Mesodermal cell (in vitro differentiated cells): ENCODE data around the gene RFX2.

Source experiments
- H3K27ac ChIP-seq: 2 replicates; pipeline ENCODE4 v1.7.0; 2013; ENCODE audit warnings: mild to moderate bottlenecking, low read depth, low read length, moderate library complexity; ENCODE audit not compliant: severe bottlenecking
- H3K36me3 ChIP-seq: 2 replicates; pipeline ENCODE4 v1.7.1; 2013; ENCODE audit warnings: mild to moderate bottlenecking, low read length, moderate library complexity; ENCODE audit not compliant: control insufficient read depth, insufficient read depth
- H3K4me1 ChIP-seq: one replicate; pipeline ENCODE4 v1.7.1; 2013; ENCODE audit warnings: mild to moderate bottlenecking, low read length; ENCODE audit not compliant: insufficient read depth, control insufficient read depth, poor library complexity, severe bottlenecking
- H3K4me3 ChIP-seq: 2 replicates; pipeline ENCODE4 v1.7.0; 2013; ENCODE audit warnings: low read length, control low read depth, mild to moderate bottlenecking; ENCODE audit not compliant: insufficient read depth, poor library complexity, severe bottlenecking; ENCODE audit errors: extremely low read depth
- H3K9me3 ChIP-seq: 2 replicates; pipeline ENCODE4 v1.7.1; 2013; ENCODE audit warnings: mild to moderate bottlenecking, low read length, moderate library complexity; ENCODE audit not compliant: control insufficient read depth
- WGBS, 2 experiments: methylation state at CpG; one replicate each; pipeline ENCODE4 v1.1.5; 2013; ENCODE audit warnings: missing lambda C conversion rate in 2 of 2; ENCODE audit not compliant: insufficient coverage in 2 of 2; 5-methylcytosine and 5-hydroxymethylcytosine counted together

The RFX2 gene

GRCh38 chr19:5958074-5958850, 152.0 kb downstream of the RFX2 start:
- Histone ChIP-seq H3K27ac (no peak overlapping the region), H3K4me3 (no peak overlapping the region), H3K9me3 (no peaks in the 10 kb centered on the region), H3K4me1 (peaks cover 24% of the 10 kb centered on the region), H3K36me3 (peaks cover 15% of the 10 kb centered on the region)
- WGBS, 2 experiments, result 73 to 83% methylated on average over 14 to 21 of the region's 21 CpGs

GRCh38 chr19:5957170-5957569, 153.1 kb downstream of the RFX2 start:
- Histone ChIP-seq H3K4me1 (peaks cover 13% of the 10 kb centered on the region), H3K27ac (no peak overlapping the region), H3K4me3 (no peak overlapping the region), H3K36me3 (peaks cover 18% of the 10 kb centered on the region), H3K9me3 (no peaks in the 10 kb centered on the region)
- 92 to 93% methylated on average over 7 to 8 of the region's 10 CpGs for WGBS, 2 experiments

- peaks cover 20% of the 10 kb centered on the region for H3K36me3 ChIP-seq
- 93 to 97% methylated on average over 7 to 9 of the region's 12 CpGs for WGBS, 2 experiments
- H3K27ac ChIP-seq, result no peak overlapping the region
- H3K4me1 ChIP-seq, result peaks cover 11% of the 10 kb centered on the region
- no peak overlapping the region for H3K4me3 ChIP-seq
- no peaks in the 10 kb centered on the region for H3K9me3 ChIP-seq
Measured at GRCh38 chr19:5956728-5957127, 153.6 kb downstream of the RFX2 start.

DNA sequence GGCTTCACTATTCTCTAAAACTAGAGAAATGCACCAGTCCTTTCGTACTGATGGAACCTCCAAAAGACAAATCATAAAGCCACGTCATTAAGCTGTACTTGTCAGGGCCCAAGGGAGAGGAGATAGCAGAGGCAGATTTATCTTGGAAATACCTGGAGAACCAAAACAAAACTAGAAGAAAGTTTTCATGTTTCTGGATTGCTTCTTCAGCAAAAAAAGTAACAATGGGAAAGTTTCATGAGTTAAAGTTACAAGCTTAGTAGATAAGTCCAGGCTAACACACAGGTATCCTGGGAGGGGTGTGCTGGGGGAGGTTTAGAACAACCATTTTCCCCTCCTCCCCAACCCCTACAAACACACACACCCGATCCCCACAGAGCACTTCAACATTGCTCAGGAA, 154.0 kb downstream of the RFX2 start:
- peaks cover 14% of the 10 kb centered on the region for H3K4me1 ChIP-seq
- 40 to 100% methylated on average over 1 to 2 of the region's 3 CpGs for WGBS, 2 experiments
- H3K27ac ChIP-seq, result no peak overlapping the region

DNA sequence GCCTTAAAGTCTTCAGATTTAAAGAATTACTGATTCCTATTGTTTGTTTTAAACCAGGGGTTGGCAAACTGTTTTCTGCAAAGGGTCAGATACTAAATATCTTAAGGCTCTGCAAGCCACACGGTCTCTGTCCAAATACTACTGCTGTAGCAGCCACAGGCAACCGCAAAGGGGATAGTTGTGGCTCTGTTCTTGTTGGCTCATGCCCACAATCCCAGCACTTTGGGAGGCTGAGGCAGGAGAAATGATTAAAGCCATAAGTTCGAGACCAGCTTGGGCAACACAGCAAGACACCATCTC, 154.7 kb downstream of the RFX2 start:
- no peak overlapping the region for H3K4me3 ChIP-seq
- peaks cover 28% of the 10 kb centered on the region for H3K36me3 ChIP-seq
- peaks cover 16% of the 10 kb centered on the region for H3K4me1 ChIP-seq
- H3K27ac ChIP-seq, result peak overlapping the region; percentile 23
- H3K9me3 ChIP-seq, result no peaks in the 10 kb centered on the region
- WGBS, 2 experiments, result 73 to 100% methylated on average over 2 of the region's 3 CpGs

More for the DNA sequence above, 154.0 kb downstream of the RFX2 start:
- Histone ChIP-seq H3K9me3 (no peaks in the 10 kb centered on the region), H3K4me3 (no peak overlapping the region), H3K36me3 (peaks cover 23% of the 10 kb centered on the region)

GRCh38 chr19:5954293-5954692, 156.0 kb downstream of the RFX2 start:
- WGBS, 2 experiments, result 81 to 89% methylated on average over 6 of the region's 6 CpGs
- Histone ChIP-seq H3K9me3 (no peaks in the 10 kb centered on the region), H3K27ac (peak overlapping the region; percentile 58), H3K4me3 (no peak overlapping the region), H3K36me3 (peaks cover 35% of the 10 kb centered on the region), H3K4me1 (peaks cover 16% of the 10 kb centered on the region)

DNA sequence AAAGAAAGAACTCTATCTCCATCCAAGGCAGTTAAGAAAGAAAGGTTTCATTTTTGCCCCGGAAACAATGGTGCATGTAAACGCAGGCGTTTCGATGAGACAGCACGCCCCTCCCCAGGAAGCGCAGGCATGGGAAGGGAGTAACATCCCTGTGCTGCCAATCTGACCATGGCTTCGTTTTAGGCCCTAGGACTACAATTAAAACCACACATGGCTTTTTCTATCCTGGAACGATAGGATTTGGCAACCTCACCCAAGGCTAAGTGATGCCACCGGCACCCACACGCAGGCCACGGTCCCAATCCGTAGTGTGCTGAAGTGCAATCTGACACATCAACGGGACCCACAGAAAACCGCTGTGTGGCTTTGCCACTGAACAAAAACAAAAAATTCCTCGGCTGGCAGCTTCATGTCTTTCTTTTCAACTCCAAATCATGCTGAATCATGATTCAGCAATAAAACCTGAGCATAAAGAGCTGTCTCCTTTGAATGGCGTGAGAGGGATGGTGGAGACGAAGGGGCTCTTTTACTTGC, 156.6 kb downstream of the RFX2 start:
- Histone ChIP-seq H3K4me1 (peaks cover 16% of the 10 kb centered on the region), H3K9me3 (no peaks in the 10 kb centered on the region), H3K4me3 (no peak overlapping the region), H3K27ac (no peak overlapping the region), H3K36me3 (peaks cover 41% of the 10 kb centered on the region)
- WGBS, 2 experiments, result 81 to 86% methylated on average over 16 to 17 of the region's 17 CpGs

DNA sequence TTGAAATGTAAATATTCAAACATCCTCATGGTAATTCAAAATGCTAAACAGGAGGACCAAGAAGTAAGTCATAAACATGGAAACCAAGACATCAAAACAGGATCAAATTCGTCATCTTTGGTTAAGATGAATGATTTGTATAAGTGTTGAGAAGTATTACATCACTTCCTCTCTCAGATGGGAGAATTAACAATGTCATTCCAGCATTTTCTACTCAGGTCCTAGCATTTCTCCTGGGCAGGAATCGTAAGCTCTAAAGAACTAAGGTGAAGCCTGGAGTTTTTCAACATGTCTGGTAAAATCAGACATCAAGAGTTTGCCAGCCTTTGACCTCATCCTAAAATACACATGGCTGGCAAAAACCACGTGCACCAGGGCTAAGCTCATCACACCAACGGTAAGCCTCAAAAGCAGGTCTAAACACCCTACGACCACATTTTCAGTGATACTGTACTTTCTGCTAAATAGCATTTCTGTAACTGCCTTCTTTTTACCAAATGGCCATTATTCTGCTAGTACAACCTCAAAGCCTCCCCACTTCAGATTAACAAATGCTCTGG, 157.2 kb downstream of the RFX2 start:
- Histone ChIP-seq H3K4me3 (no peak overlapping the region), H3K9me3 (no peaks in the 10 kb centered on the region), H3K36me3 (peaks cover 42% of the 10 kb centered on the region), H3K4me1 (peaks cover 14% of the 10 kb centered on the region), H3K27ac (no peak overlapping the region)
- 78 to 81% methylated on average over 4 of the region's 5 CpGs for WGBS, 2 experiments

- H3K4me3 ChIP-seq, result no peak overlapping the region
- H3K9me3 ChIP-seq, result no peaks in the 10 kb centered on the region
- peaks cover 11% of the 10 kb centered on the region for H3K4me1 ChIP-seq
- WGBS, 2 experiments, result 87% methylated on average over 12 to 16 of the region's 18 CpGs
- H3K36me3 ChIP-seq, result peaks cover 49% of the 10 kb centered on the region
- H3K27ac ChIP-seq, result no peak overlapping the region
Measured at GRCh38 chr19:5952193-5953029, 157.9 kb downstream of the RFX2 start.

DNA sequence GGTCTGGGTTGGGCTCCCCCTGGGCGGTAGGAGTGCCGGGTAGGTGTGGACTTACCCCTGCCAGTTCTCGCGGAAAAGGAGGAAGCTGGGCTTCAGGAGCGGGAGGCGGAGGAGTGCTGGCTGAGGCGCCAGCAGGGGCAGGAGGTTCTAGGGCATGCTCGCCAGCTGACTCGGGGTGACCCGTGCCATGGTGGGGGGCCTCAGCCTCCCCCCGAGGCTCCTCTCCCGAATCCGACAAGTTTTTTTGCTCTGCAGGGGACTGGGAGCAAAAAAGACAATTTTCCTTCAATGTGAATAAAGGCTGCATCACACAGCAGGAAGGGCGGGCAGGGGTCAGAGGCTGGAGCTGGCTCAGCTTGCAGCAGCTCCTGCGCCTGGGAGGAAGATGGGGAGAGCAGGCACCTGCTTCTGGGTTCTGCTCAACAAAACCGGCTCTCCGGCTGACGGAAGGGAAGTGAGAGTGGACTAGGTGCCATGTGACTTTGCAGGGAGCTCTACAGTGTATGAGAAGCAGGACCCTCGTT, 158.9 kb downstream of the RFX2 start:
- Histone ChIP-seq H3K27ac (peak overlapping the region; percentile 30), H3K4me3 (no peak overlapping the region), H3K9me3 (no peaks in the 10 kb centered on the region), H3K4me1 (peaks cover 8% of the 10 kb centered on the region), H3K36me3 (peaks cover 54% of the 10 kb centered on the region)
- 55% methylated on average over 15 to 19 of the region's 19 CpGs for WGBS, 2 experiments
